ENCODE measurements around the gene DISC1.

- TF ChIP-seq POLR2A (IDR thresholded peaks at IDR 0.05; ENCODE audit: low read depth, low read length) (no peak), POLR2AphosphoS5 (IDR thresholded peaks at IDR 0.05; ENCODE audit: low read depth, low read length) (no peak)
Observed at GRCh38 chr1:231629132-231629531, 2.5 kb downstream of the DISC1 start.

All from GM12892 (cell line).